Measurements from ENCODE around the gene CCDC182.

Gene CCDC182

DNA sequence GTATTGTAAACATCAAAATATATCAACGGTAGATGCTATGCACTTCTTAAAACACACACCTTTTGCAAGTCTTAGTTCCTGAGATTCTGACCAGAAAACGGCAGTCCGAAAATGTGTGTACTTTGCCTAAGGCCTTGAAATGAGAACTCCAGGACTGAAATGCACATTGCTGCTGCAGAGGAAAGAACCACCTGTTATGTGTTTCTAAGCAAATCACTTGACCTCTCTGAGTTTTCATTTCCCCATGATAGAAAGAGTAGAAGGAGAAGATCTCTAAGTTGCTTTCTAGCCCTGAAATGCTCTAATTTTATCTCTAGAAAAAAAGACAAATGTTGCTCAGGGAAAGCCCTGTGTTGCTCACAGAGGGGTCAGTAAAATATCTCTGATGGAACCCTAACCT, 9.9 kb downstream of the CCDC182 start:
- TF ChIP-seq CTCF (conservative IDR thresholded peaks at IDR 0.05; ENCODE audit: control insufficient read depth, insufficient read depth, low read depth, low read length) = no peak
- DNase-seq (ENCODE audit: low read depth) = no peak
- H3K4me3 ChIP-seq (ENCODE audit: control insufficient read depth, low read depth, low read length) = no peak overlapping the region

DNA sequence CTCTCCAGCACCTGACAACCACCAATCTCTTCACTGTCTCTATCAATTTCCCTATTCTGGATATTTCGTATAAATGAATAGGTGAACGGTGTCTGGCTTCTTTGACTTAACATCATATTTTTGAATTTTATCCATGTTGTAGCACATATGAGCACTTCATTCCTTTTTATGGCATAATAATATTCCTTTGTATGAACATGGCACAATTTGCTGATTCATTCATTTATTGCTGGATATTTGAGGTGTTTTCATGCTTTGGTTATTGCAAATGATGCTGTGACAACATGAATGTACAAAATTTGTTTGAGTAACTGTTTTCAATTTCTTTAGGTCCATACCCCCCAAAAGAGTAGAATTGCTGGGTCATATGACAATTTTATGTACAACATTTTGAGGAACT, 12.0 kb downstream of the CCDC182 start:
- DNase-seq (ENCODE audit: low read depth) = no peak
- no peak overlapping the region for H3K4me3 ChIP-seq (ENCODE audit: control insufficient read depth, low read depth, low read length)
- no peak for TF ChIP-seq CTCF (conservative IDR thresholded peaks at IDR 0.05; ENCODE audit: control insufficient read depth, insufficient read depth, low read depth, low read length)

DNA sequence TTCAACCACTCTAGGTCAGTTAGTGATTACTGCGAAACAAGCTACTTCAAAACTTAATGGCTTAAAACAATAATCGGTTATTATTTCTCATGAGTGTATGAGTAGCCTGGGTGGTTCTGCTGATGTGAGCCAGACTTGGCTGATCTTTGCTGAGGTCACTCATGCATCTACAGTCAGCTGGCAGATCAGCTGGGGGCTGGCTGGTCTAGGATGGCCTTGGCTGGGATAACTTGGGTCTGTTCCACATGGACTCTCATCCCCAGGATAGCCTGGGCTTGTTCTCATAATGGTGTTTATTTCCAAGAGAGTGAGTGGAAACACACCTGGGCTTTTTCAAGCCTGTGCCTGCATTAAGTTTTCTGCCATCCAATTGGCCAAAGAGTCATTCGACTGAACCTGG, 13.0 kb downstream of the CCDC182 start:
- DNase-seq (ENCODE audit: low read depth) = no peak
- no peak for TF ChIP-seq CTCF (conservative IDR thresholded peaks at IDR 0.05; ENCODE audit: control insufficient read depth, insufficient read depth, low read depth, low read length)
- H3K4me3 ChIP-seq (ENCODE audit: control insufficient read depth, low read depth, low read length) = no peak overlapping the region

- TF ChIP-seq CTCF (conservative IDR thresholded peaks at IDR 0.05; ENCODE audit: control insufficient read depth, insufficient read depth, low read depth, low read length) = no peak
- DNase-seq (ENCODE audit: low read depth) = no peak
- no peak overlapping the region for H3K4me3 ChIP-seq (ENCODE audit: control insufficient read depth, low read depth, low read length)
Measured at GRCh38 chr17:57730026-57730701, 14.9 kb downstream of the CCDC182 start.

GRCh38 chr17:57727630-57728175, 17.4 kb downstream of the CCDC182 start:
- H3K4me3 ChIP-seq (ENCODE audit: control insufficient read depth, low read depth, low read length) = no peak overlapping the region
- no peak for DNase-seq (ENCODE audit: low read depth)
- no peak for TF ChIP-seq CTCF (conservative IDR thresholded peaks at IDR 0.05; ENCODE audit: control insufficient read depth, insufficient read depth, low read depth, low read length)

DNA sequence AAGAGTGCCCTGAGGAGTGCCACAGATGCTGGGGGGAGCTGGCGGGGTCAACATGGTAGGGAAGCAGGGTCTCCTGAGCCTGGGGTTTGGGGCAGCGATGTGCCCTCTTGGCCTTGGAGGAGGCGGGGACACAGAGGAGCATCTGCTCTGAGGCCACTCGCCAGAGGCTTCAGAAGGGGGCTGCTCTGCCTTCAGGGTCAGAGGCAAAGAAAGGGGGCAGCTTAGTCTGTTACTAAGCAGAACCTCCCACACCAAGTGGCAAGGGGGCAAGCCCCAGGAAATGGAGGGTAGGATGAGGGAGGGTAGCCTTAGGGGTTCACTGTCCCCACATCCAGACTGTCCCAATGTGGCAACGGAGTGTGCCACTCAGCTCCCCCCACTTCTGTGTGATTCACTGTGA, 18.3 kb downstream of the CCDC182 start:
- no peak for TF ChIP-seq CTCF (conservative IDR thresholded peaks at IDR 0.05; ENCODE audit: control insufficient read depth, insufficient read depth, low read depth, low read length)
- no peak for DNase-seq (ENCODE audit: low read depth)
- no peak overlapping the region for H3K4me3 ChIP-seq (ENCODE audit: control insufficient read depth, low read depth, low read length)
